GM08714 (cell line): ENCODE measurements around the gene RCN2.

Experiments used
- H3K4me3 ChIP-seq: fragments of 200-500 bp; sonication (Bioruptor generic); 2 replicates; pipeline ENCODE4 v1.5.1; 2014; ENCODE audit warnings: mild to moderate bottlenecking, low read length, inconsistent platforms
- ZNF274 ChIP-seq: IDR thresholded peaks from 2 replicates; pipeline ENCODE4 v1.6.1; 2012; ENCODE audit warnings: mild to moderate bottlenecking, low read depth, low read length

Gene RCN2

DNA sequence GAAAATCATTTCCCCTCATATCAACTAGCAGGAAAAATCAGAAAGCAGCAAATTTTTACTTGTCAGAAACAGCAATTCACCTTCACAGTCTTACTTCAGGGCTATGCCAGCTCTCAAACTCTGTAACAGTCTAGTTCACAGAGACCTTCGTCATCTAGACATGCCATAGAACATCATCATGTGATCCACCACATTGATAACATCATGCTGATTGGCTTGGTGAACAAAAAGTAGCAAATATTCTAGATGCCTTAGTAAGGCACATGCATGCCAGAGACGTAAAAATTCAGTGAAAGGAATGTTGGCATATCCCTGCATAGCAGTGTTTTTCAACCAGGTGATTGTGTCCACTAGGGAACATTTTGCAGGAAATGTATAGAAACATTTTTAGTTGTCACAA is 17.8 kb upstream of the RCN2 start:
- H3K4me3 ChIP-seq: no peak overlapping the region
- TF ChIP-seq ZNF274: no peak

DNA sequence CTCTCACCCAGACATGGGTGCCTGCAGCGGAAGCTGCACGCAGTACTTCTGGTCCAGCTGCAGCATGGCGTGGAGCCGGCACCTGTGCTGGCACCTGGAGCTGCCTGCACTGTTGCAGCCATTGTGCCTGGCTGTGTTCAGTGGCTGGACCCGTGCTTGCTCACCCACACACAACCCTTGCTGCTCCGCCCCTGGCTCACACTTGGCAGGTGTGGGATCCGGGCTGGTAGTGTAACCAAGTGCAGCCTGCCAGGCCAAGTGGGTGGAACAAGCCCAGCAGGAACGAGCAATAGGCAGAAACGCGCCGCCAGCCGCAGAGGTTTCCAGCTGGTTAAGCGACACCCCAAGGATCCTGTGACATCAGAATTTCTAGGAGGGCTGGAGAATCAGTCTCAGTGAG is 15.2 kb upstream of the RCN2 start:
- TF ChIP-seq ZNF274: no peak
- H3K4me3 ChIP-seq: no peak overlapping the region

DNA sequence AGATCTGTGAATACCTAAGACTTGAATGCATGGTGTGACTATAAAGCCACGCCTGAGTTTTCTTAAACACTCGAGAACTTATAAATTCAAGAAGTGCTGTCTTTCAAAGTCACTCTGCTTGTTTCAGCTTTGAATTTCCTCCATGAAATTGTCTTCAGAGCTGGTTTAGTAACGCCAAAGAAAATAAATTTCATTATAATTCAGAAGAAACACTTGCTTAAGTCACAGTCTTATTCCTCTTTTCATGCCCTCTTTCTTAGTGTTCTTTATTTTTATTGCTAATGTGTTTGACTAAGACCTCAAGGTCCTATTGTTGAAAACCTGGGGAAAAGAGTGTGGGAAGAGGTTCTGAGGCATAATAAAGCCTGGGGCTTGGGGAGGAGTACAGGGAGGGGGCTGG is 3.3 kb upstream of the RCN2 start:
- TF ChIP-seq ZNF274: no peak
- H3K4me3 ChIP-seq: no peak overlapping the region

DNA sequence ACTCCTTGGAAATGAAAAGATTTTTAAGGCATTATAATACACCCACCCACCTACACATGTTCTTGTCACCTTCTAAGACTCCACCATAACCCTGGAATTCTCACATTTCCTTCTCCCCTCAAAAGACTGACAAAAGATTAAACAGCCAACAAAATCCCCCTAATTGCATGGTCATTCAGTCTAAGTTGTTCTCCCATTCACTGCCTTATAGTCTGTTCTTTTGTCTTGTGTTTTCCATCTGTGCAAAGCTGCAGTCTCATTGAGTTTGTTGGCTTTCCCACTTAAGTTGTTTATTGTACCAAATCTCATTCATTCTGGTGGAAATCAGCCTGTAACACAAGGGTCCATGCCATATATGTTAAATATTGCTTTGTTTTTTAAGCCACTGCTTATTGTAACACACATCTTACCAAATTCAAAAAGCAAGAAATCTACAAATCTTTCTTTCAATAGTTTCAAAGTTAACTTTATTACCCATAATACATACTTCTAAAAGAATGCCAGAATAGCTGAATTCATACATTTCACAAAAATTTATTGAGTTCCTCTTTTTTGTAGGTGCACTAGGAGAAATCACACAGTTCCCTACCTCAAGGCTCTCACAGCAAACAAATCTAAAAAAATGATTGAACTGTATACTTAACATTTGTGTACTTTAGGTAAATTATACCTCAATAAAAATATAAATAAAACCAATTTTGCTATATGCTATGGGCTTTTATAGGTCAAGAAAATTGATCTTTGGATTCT is 2.4 kb upstream of the RCN2 start:
- no peak overlapping the region for H3K4me3 ChIP-seq
- TF ChIP-seq ZNF274: no peak

DNA sequence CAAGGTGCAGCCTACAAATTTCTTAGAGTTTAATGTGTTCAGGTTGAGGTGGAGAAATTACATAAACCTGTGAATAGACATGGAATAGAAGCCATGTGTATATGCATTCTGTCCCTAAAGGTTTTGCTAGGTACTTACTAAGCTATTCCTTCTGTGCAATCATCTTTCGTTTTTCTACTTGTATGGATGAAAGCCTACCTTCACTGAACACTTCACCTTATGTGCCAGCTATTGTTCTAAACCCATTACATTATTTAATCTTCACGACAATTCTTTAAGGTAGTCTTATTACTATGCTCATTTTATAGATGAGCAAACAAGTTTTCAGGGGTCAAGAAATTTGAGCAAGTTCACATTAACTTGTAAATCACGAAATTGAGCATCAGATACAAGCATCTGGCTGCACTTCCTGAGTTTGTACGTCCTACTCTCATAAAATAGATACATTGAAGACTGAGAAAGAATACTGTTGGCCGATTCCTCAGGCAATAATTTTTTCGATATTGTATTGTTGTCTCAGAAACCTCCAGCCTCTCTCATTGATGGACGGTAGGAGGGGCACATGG is 635 bp upstream of the RCN2 start:
- H3K4me3 ChIP-seq: peak overlapping the region; percentile 63
- no peak for TF ChIP-seq ZNF274

DNA sequence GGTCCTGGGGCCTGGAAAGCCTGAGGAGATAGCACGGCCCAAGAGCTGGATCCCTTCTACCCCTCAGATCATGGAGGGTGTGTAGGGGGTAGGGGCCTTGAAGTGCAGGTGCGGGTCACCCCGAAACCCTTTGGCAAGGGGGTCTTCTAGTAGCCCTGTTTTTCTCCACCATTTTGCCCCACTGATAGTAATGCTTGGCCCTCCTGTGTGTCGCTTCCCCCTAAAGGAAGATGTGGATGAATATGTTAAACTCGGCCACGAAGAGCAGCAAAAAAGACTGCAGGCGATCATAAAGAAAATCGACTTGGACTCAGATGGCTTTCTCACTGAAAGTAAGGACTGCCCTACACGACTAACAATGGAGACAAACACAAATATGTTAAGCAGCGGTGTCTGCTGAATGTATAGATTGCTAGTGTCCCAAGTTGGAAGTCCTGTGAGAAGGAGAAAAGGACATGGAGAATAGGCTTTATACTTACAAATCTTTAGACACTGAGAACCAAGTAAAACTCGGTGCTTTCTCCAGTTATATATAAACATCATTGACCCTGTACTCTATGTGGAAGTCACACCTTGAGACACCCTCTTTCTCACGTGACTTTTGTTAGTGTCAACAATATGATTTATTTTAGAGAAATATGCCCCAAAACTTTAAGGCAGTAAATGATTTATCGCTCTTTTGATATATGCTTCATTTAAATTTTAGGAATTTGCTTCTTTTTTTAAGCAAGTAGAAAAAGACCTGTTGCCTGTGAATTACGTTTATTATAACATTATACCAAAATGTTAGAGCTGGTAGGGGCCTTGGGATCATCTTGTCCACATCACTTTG is 802 bp downstream of the RCN2 start:
- no peak for TF ChIP-seq ZNF274
- H3K4me3 ChIP-seq: peak overlapping the region; percentile 73

DNA sequence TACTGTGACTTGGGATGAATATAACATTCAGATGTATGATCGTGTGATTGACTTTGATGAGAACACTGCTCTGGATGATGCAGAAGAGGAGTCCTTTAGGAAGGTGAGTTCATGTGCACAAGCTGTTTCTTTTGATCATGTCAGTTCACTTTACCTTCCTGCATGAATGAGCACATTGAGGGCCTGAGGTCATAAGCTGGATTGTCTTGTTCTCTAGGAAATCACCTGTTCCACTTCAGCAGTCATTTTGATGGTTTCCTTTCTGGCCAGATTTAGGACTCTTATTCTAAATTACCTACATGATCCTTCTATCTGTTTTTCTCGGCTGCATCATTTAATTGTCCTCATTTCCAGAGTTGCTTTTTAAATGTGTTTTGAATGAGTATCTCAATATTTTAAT is 4.1 kb downstream of the RCN2 start:
- H3K4me3 ChIP-seq: no peak overlapping the region
- TF ChIP-seq ZNF274: no peak

DNA sequence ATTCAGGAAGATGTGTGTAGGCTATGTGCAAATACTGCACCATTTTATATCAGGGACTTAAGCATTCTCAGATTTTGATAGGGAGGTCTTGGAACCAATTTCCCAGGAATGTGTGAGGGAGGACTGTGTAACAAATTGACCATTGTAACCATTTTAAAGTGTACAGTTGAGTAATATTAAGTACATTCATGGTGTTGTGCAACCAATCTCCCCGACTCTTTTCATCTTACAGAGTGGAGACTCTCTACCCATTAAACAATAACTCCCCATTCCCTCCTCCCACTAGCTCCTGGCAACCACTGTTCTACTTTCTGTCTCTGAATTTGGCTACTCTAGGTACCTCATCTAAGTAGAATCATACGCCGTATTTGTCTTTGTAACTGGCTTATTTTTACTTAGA is 5.1 kb downstream of the RCN2 start:
- no peak for TF ChIP-seq ZNF274
- no peak overlapping the region for H3K4me3 ChIP-seq

DNA sequence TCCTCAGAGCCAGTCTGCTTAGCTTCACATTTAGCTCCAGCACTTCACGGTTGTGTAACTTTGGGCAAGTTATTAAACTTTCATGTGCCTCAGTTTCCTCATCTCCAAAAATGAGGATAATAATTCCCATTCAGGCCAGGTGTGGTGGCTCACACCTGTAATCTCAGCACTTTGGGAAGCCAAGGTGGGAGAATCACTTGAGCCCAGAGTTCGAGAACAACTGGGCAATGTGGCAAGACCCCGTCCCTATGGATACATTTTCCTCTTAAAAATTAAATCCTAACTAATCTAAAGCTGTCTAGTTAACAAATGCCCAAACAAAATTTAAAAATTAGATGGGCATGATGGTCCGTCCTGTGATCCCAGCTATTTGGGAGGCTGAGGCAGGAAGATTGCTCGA is 7.2 kb downstream of the RCN2 start:
- no peak for TF ChIP-seq ZNF274
- H3K4me3 ChIP-seq: no peak overlapping the region

DNA sequence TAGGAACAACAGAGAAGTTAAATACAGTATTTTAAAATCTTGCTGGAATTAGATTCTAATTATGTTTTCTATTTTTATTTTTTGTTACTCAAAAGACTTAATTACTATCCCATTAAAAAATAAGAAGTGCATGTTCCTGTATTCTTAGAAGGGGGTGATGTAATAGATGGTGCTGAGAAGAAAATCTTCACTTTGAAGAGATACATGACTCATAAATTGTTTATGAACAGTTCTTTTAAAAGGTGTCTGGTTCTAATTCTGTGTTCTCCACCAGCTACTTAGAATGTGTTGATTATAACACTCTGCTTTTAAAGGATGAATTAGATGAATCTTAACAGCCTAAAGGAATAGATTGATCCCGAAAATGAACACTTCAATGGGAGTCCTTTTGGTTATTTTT is 8.2 kb downstream of the RCN2 start:
- no peak for TF ChIP-seq ZNF274
- H3K4me3 ChIP-seq: no peak overlapping the region

DNA sequence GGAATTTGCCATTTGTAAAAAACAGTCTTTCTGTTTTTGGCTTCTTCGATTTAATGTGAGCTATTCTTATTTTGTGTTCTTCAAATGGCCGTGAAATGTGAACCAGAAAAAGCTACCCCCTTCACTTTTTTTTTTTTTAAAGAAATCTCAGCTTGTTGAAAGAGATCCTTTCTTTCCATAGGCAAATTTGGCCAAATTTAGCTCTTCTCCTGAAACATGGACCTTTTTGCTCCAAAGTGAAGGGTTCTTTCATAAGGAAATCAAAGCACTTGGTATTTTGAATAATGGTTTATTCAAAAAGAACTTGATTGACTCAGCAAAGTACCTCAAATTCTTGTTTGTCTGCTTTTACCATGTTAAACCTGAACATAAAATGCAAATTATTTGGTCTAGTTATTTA is 10.1 kb downstream of the RCN2 start:
- H3K4me3 ChIP-seq: no peak overlapping the region
- no peak for TF ChIP-seq ZNF274

DNA sequence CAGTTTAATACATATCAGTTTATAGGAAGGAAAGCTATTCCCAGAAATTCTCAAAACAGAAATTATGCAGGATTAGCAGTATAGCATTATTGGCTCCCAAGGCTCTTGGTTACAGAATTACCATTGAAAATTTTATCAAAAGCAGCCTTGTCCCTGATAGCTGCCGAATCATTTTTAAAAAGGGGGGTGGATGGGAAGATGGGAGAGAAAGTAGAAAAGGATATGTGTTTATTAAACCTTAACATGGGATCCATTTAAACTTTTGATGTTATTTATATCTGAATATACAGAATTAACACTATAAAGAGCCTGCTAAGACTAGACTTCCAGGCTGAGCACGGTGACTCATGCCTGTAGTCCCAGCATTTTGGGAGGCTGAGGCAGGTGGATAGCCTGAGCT is 10.8 kb downstream of the RCN2 start:
- no peak for TF ChIP-seq ZNF274
- H3K4me3 ChIP-seq: no peak overlapping the region

DNA sequence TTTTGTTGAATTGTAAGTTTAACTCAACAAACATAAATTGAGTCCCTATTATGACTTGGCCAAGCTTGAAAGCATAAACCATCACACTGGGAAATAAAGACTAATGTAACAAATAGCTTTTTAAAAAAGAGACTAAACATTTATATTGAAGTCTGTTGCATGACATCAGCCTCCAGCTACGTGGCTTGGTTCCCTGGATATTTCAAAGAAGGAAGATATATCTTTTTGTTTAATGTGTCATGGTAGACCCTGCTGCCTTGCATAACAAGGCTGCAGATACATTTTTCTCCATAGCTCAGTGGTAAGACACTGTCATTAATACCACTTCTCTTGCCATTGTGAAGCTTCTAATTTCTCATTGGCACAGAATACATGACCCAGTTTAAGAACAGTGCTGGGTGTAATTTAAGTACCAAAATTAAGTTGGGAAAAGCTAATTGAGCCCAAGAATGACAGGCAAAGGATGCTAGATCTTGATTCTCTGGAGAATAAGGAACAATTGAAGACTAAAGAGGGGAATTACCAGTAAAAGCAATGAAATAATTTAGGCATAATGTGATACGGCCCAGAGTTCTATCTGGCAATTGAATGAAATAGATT is 14.0 kb downstream of the RCN2 start:
- no peak for TF ChIP-seq ZNF274
- no peak overlapping the region for H3K4me3 ChIP-seq

DNA sequence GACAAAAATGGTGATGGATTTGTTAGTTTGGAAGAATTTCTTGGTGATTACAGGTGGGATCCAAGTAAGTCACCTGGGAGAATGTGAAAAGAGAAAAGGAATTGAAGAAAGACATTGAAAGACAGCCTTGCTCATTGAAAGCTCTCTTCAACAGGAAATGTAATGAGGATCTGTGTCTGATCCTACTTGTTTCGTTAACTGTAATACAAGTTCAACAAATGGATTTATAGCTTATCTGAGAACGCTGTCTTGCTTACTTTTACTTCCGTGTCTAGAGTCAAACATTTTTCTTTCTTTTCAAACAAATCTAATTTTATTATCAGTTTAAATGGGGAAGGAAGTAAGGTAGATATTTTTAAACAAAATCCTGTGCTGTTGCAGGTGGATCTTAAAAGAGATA is 15.9 kb downstream of the RCN2 start:
- no peak for TF ChIP-seq ZNF274
- H3K4me3 ChIP-seq: no peak overlapping the region

DNA sequence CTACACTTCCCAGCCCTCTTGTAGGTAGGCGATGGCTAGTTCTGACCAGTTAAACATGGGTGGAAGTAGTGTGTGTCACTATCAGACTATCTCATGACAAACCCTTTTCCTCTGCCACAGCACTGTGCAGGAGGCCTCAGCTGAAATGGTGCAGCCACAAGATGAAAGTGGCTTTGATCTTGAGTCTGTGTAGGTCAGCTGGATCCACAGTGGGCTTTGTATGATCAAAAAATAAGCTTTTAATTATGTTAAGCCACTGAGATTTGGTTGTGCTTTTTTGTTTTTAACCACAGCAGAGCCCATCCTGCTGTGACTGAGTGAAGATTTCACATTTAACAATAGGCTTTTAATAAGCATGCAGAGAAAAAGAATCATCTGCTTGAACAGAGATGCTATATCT is 19.7 kb downstream of the RCN2 start:
- no peak for TF ChIP-seq ZNF274
- H3K4me3 ChIP-seq: no peak overlapping the region

DNA sequence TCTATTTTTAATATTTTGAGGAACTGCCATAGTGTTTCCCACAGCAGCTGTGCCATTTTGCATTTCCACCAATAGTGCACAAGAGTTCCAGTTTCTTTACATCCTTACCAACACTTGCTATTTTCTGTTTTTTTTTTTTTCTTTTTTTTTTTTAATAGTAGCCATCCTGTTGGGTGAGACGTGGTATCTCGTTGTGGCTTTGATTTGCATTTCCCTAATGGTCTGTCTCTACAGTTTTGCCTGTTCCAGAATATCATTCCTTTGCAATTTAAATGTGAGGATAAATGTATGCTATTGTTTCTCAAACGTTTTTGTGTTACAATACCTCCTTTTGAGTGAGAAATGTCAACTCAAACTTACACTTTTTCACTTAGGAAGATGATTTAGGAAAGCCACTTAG is 22.4 kb downstream of the RCN2 start:
- H3K4me3 ChIP-seq: no peak overlapping the region
- no peak for TF ChIP-seq ZNF274
